GM21360 (cell line): Measurements from ENCODE around the gene MUC16.

Source experiments
- ATAC-seq: cut with Tn5 transposase; IDR thresholded peaks from one replicate; pipeline ENCODE4 v1.9.1; 2021; ENCODE audit warnings: mild to moderate bottlenecking, moderate library complexity; ENCODE audit not compliant: unreplicated experiment

The MUC16 gene

GRCh38 chr19:9010693-9011092 lies 484 bp upstream of the MUC16 start:
- no peak for ATAC-seq

GRCh38 chr19:9009431-9009830 lies 778 bp downstream of the MUC16 start:
- ATAC-seq, result no peak

DNA sequence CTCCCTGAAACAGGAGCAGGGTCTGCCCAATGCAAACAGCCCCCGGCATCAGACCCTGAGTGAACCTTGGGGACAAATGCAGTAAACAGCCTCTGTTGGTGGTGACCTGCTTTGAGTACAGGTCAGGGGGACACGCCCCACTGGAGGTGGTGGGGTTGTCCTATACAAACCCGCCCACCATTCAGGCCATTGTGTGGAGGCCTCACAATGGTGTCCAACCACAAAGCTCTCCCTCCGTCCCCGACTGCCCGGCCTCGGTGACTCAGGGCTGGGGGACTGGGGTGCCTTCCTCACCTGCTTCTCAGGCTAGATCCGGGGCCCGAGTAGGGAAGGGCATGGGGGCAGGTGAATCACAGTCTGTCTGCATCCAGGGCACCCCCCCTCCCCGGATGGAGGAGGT lies 1.5 kb downstream of the MUC16 start:
- no peak for ATAC-seq

DNA sequence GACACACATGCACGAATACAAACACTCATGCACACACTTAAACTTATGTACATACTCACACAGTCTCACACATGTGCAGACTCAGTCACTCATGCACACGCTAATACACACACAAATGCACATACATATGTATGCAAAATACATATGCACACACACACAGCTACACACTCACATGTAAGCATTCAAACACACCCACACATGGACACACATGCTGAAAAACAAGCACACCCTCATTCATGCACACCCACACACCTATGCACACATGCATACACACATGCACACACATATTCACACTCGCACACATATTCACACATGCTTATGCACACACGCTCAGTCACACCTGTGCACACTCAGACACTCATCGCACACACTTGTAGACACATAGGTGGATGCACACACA lies 9.3 kb downstream of the MUC16 start:
- no peak for ATAC-seq

GRCh38 chr19:8988204-8988603 lies 22.0 kb downstream of the MUC16 start:
- no peak for ATAC-seq

DNA sequence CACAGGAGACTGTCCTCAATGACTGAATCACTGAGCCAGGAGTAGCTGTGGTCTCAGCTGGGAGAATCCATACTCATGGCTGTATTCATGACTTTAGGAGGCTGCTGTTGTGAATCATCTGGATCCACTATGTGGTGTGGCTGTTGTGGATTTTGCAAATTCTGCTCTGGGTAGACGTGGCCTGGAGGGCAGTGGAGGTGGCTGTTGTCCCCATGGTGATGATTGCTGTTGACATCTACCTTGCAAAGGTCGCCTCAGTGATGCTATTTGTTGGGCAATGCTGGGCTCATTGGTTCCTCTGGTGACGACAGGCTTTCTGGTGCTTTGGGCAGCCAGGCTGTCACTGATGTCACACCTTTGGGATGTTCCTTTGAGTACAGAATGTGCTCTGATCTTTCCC lies 23.9 kb downstream of the MUC16 start:
- no peak for ATAC-seq

GRCh38 chr19:8973501-8974091 lies 36.6 kb downstream of the MUC16 start:
- no peak for ATAC-seq

- no peak for ATAC-seq
Observed at GRCh38 chr19:8965887-8966286, 44.3 kb downstream of the MUC16 start.
